SK-N-SH (cell line): Measurements from ENCODE around the gene ATP8B3. TPM values are rescaled to one million over a fixed set of nuclear protein-coding genes. Genes with fewer than 3 reads are reported as not detected.

ENCODE experiments used
- CTCF ChIA-PET: fragments of 300-600, 350-600 bp; formaldehyde crosslinking; extraction: SDS; loops from one replicate; lab custom pipeline; 2021; lab: Yijun Ruan, JAX
- POLR2A ChIA-PET: fragments of 350-600 bp; sonication (Branson Sonifier 250); formaldehyde crosslinking; extraction: SDS; loops from one replicate; lab custom pipeline; 2020; ENCODE audit warnings: antibody characterized with exemption, inconsistent platforms; lab: Yijun Ruan, JAX
- DNase-seq: peaks from one replicate; pipeline ENCODE4 v3.0.0; 2012
- H2AFZ ChIP-seq: fragments of 200-600 bp; sonication (generic); 2 replicates; pipeline ENCODE4 v1.8.1; 2016; ENCODE audit warnings: antibody characterized with exemption, mild to moderate bottlenecking, low read depth
- H3F3A ChIP-seq: fragments of 200-600 bp; sonication (generic); replicated peaks from 2 replicates; pipeline ENCODE3; 2016; ENCODE audit warnings: antibody characterized with exemption, mild to moderate bottlenecking; ENCODE audit not compliant: insufficient read depth
- H3K27ac ChIP-seq, 2 experiments: fragments of 200-500 bp in 1 of 2; fragments of 200-600 bp in 1 of 2; sonication (Bioruptor generic) in 1 of 2; sonication (generic), shearing (Covaris generic) in 1 of 2; 2 replicates each; pipeline versions ENCODE4 v1.5.1 to v1.6.1; 2014 to 2016; ENCODE audit warnings: low read depth in 2 of 2, inconsistent platforms in 1 of 2, low read length in 1 of 2, mild to moderate bottlenecking in 1 of 2, mixed read lengths in 1 of 2
- H3K27me3 ChIP-seq: fragments of 200-600 bp; sonication (generic), shearing (Covaris generic); 2 replicates; pipeline ENCODE4 v1.6.1; 2016; ENCODE audit warnings: mixed run types; ENCODE audit not compliant: insufficient read depth
- H3K36me3 ChIP-seq, 2 experiments: fragments of 200-500 bp in 1 of 2; fragments of 200-600 bp in 1 of 2; sonication (Bioruptor generic) in 1 of 2; sonication (generic) in 1 of 2; replicated peaks in 1 of 2; 2 replicates each; pipeline versions ENCODE3 to v1.5.1; 2014 to 2016; ENCODE audit warnings: low read length in 1 of 2, mild to moderate bottlenecking in 1 of 2; ENCODE audit not compliant: insufficient read depth in 2 of 2, control insufficient read depth in 1 of 2
- H3K4me1 ChIP-seq, 2 experiments: fragments of 200-500 bp in 1 of 2; fragments of 200-600 bp in 1 of 2; sonication (Bioruptor generic) in 1 of 2; sonication (generic), shearing (Covaris generic) in 1 of 2; 2 replicates each; pipeline versions ENCODE4 v1.5.1 to v1.6.1; 2014 to 2016; ENCODE audit warnings: low read depth in 1 of 2, low read length in 1 of 2, mixed run types in 1 of 2; ENCODE audit not compliant: insufficient read depth in 2 of 2, control insufficient read depth in 1 of 2
- H3K4me2 ChIP-seq: fragments of 200-600 bp; sonication (generic), shearing (Covaris generic); 2 replicates; pipeline ENCODE4 v1.6.1; 2017; ENCODE audit warnings: mixed run types
- H3K4me3 ChIP-seq, 2 experiments: fragments of 200-500 bp in 1 of 2; fragments of 200-600 bp in 1 of 2; sonication (Bioruptor generic) in 1 of 2; sonication (generic), shearing (Covaris generic) in 1 of 2; 2 replicates each; pipeline versions ENCODE4 v1.5.1 to v1.8.1; 2014 to 2016; ENCODE audit warnings: low read depth in 2 of 2, inconsistent platforms in 1 of 2, low read length in 1 of 2, mild to moderate bottlenecking in 1 of 2, mixed read lengths in 1 of 2, moderate library complexity in 1 of 2
- H3K79me2 ChIP-seq: fragments of 200-600 bp; sonication (generic); 2 replicates; pipeline ENCODE4 v1.8.1; 2017; ENCODE audit warnings: mild to moderate bottlenecking; ENCODE audit not compliant: insufficient read depth
- H3K9ac ChIP-seq: fragments of 200-600 bp; sonication (generic); 2 replicates; pipeline ENCODE4 v1.6.1; 2017; ENCODE audit warnings: mixed run types
- H3K9me2 ChIP-seq: fragments of 200-600 bp; sonication (generic); 2 replicates; pipeline ENCODE4 v1.6.1; 2017; ENCODE audit warnings: mixed run types
- H3K9me3 ChIP-seq: fragments of 200-600 bp; sonication (generic); 2 replicates; pipeline ENCODE4 v1.6.1; 2017; ENCODE audit warnings: mixed run types, mild to moderate bottlenecking, moderate library complexity
- H4K20me1 ChIP-seq: fragments of 200-600 bp; sonication (generic); 2 replicates; pipeline ENCODE4 v1.6.1; 2017; ENCODE audit warnings: mild to moderate bottlenecking, mixed run types; ENCODE audit not compliant: insufficient read depth
- CHD2 ChIP-seq: fragments of 150-350 bp; IDR thresholded peaks from 2 replicates; pipeline ENCODE4 v1.6.1; 2018; ENCODE audit warnings: low read length; ENCODE audit not compliant: partially characterized antibody
- EP300 ChIP-seq, 2 experiments: IDR thresholded peaks; 2 replicates each; pipeline versions ENCODE4 v1.4.0 to v1.6.1; 2012; ENCODE audit warnings: borderline replicate concordance in 1 of 2, low read depth in 1 of 2, low read length in 1 of 2
- EZH2phosphoT487 ChIP-seq: fragments of 200-600 bp; sonication (generic); IDR thresholded peaks from 2 replicates; pipeline ENCODE4 v1.6.1; 2017; ENCODE audit warnings: low read depth, mixed run types, mild to moderate bottlenecking, antibody characterized with exemption, moderate library complexity, borderline replicate concordance
- FOXJ3 ChIP-seq: sonication (generic); formaldehyde crosslinking; IDR thresholded peaks from 2 replicates; pipeline ENCODE4 v1.5.1; 2020; ENCODE audit warnings: mild to moderate bottlenecking, missing genetic modification reagents
- GABPA ChIP-seq: IDR thresholded peaks from 2 replicates; pipeline ENCODE4 v1.4.0; 2012; ENCODE audit warnings: low read depth, mild to moderate bottlenecking
- MEF2A ChIP-seq: IDR thresholded peaks from 2 replicates; pipeline ENCODE4 v1.4.0; 2012; ENCODE audit warnings: low read depth, borderline replicate concordance
- MXI1 ChIP-seq: IDR thresholded peaks from 2 replicates; pipeline ENCODE4 v1.6.1; 2012; ENCODE audit warnings: mild to moderate bottlenecking, low read depth, low read length, improper control_type of control experiment
- NFIC ChIP-seq: IDR thresholded peaks from 2 replicates; pipeline ENCODE4 v1.4.0; 2012; ENCODE audit warnings: borderline replicate concordance
- RAD21 ChIP-seq: IDR thresholded peaks from 2 replicates; pipeline ENCODE4 v1.6.1; 2012; ENCODE audit warnings: mild to moderate bottlenecking, low read length
- RCOR1 ChIP-seq: fragments of 150-350 bp; IDR thresholded peaks from 2 replicates; pipeline ENCODE4 v1.6.1; 2017; ENCODE audit warnings: antibody characterized with exemption, low read length
- RFX5 ChIP-seq: IDR thresholded peaks from 2 replicates; pipeline ENCODE4 v1.6.1; 2012; ENCODE audit warnings: mild to moderate bottlenecking, improper control_type of control experiment, low read length
- RXRA ChIP-seq: IDR thresholded peaks from 2 replicates; pipeline ENCODE4 v1.4.0; 2012; ENCODE audit warnings: low read depth, mild to moderate bottlenecking, borderline replicate concordance
- SIN3A ChIP-seq: IDR thresholded peaks from 2 replicates; pipeline ENCODE4 v1.6.1; 2012; ENCODE audit warnings: low read depth, mild to moderate bottlenecking, low read length, moderate library complexity, borderline replicate concordance
- SMC3 ChIP-seq: IDR thresholded peaks from 2 replicates; pipeline ENCODE4 v1.6.1; 2012; ENCODE audit warnings: low read depth, low read length, improper control_type of control experiment
- TAF1 ChIP-seq: IDR thresholded peaks from 2 replicates; pipeline ENCODE4 v1.6.1; 2012; ENCODE audit warnings: low read depth, mild to moderate bottlenecking, low read length, moderate library complexity, borderline replicate concordance
- TEAD4 ChIP-seq: IDR thresholded peaks from 2 replicates; pipeline ENCODE4 v1.4.0; 2012; ENCODE audit warnings: mild to moderate bottlenecking, borderline replicate concordance; ENCODE audit not compliant: insufficient read depth
- YY1 ChIP-seq: IDR thresholded peaks from 2 replicates; pipeline ENCODE4 v1.4.0; 2012; ENCODE audit warnings: low read depth, mild to moderate bottlenecking
- WGBS: methylation state at CpG from one replicate; pipeline ENCODE4 v1.1.6; 2017; ENCODE audit warnings: low lambda C conversion rate; 5-methylcytosine and 5-hydroxymethylcytosine counted together
- polyA plus RNA-seq, 3 experiments: library from polyadenylated mRNA; depleted of rRNA; stranded (reverse); fragments of >200 nt; gene quantifications; 2 replicates each; pipeline ENCODE4 v1.2.3, GENCODE V29; 2012
- TF ChIP-seq, protein P1 (sequence below): IDR thresholded peaks from 2 replicates; pipeline ENCODE4 v1.4.0; 2012; ENCODE audit warnings: low read depth, borderline replicate concordance
- TF ChIP-seq, protein P2 (sequence below): fragments of 150-350 bp; IDR thresholded peaks from 2 replicates; pipeline ENCODE4 v1.6.1; 2017; ENCODE audit warnings: antibody characterized with exemption, low read length, low read depth, borderline replicate concordance
- TF ChIP-seq, protein P3 (sequence below): IDR thresholded peaks from 2 replicates; pipeline ENCODE4 v1.4.0; 2012; ENCODE audit warnings: low read depth, borderline replicate concordance

The ATP8B3 gene
- polyA plus RNA-seq, 1 of the 3 experiments (the other 2 are of a cell fraction): 8.0 TPM

DNA sequence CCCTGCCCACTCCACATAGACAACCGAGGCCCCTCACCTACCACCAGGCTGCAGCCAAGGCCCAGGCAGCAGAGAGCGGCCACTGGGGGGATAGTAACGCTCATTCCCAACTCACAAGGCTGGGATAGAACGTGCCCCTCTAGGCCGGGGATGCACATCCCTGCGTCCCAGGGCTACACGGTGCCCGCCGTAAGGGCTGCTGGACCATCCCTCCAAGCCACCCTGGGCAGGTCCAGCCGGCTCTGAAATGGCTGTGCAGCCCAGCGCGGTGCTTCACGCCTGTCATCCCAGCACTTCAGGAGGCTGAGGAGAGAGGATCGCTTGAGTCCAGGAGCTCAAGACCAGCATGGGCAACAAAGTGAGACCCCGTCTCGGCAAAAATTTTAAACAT, 33.0 kb upstream of the ATP8B3 start:
- Histone ChIP-seq H3K4me1 (peaks cover 7 to 18% of the 10 kb centered on the region in 2 experiments; a peak in 1 of 4 replicates), H4K20me1 (peaks cover 87% of the 10 kb centered on the region), H2AFZ (no peak overlapping the region), H3K27ac (no peak overlapping the region), H3F3A (peaks cover 15% of the 10 kb centered on the region), H3K4me3 (no peak overlapping the region), H3K9me2 (no peaks in the 10 kb centered on the region), H3K4me2 (no peak overlapping the region), H3K9ac (no peak overlapping the region), H3K9me3 (no peaks in the 10 kb centered on the region), H3K79me2 (peaks cover 85% of the 10 kb centered on the region), H3K27me3 (no peaks in the 10 kb centered on the region), H3K36me3 (peaks cover 6 to 7% of the 10 kb centered on the region in 2 experiments)
- TF ChIP-seq MEF2A (no peak), RAD21 (no peak), SMC3 (no peak), RFX5 (no peak), CHD2 (no peak), FOXJ3 (CRISPR knock-in tag) (no peak), MXI1 (no peak), EP300 (IDR thresholded peaks at IDR 0.05; ENCODE audit: borderline replicate concordance in 1 of 2, low read depth in 1 of 2, low read length in 1 of 2) (no peak), SIN3A (no peak), TAF1 (no peak), YY1 (no peak), GABPA (no peak), NFIC (no peak)
- TF ChIP-seq, protein P1, sequence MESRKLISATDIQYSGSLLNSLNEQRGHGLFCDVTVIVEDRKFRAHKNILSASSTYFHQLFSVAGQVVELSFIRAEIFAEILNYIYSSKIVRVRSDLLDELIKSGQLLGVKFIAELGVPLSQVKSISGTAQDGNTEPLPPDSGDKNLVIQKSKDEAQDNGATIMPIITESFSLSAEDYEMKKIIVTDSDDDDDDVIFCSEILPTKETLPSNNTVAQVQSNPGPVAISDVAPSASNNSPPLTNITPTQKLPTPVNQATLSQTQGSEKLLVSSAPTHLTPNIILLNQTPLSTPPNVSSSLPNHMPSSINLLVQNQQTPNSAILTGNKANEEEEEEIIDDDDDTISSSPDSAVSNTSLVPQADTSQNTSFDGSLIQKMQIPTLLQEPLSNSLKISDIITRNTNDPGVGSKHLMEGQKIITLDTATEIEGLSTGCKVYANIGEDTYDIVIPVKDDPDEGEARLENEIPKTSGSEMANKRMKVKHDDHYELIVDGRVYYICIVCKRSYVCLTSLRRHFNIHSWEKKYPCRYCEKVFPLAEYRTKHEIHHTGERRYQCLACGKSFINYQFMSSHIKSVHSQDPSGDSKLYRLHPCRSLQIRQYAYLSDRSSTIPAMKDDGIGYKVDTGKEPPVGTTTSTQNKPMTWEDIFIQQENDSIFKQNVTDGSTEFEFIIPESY: no peak
- TF ChIP-seq, protein P2, sequence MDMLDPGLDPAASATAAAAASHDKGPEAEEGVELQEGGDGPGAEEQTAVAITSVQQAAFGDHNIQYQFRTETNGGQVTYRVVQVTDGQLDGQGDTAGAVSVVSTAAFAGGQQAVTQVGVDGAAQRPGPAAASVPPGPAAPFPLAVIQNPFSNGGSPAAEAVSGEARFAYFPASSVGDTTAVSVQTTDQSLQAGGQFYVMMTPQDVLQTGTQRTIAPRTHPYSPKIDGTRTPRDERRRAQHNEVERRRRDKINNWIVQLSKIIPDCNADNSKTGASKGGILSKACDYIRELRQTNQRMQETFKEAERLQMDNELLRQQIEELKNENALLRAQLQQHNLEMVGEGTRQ: no peak
- WGBS: 100% methylated on average over 5 of the region's 16 CpGs
- POLR2A ChIA-PET: no interaction called here
- CTCF ChIA-PET: interaction anchor here (0.6 to 15.0 kb wide), 4 partner anchors 8 to 19 kb away, joined by 3 to 188 read pairs (median 22); no protein-coding TSS in a partner anchor
- DNase-seq: no peak

DNA sequence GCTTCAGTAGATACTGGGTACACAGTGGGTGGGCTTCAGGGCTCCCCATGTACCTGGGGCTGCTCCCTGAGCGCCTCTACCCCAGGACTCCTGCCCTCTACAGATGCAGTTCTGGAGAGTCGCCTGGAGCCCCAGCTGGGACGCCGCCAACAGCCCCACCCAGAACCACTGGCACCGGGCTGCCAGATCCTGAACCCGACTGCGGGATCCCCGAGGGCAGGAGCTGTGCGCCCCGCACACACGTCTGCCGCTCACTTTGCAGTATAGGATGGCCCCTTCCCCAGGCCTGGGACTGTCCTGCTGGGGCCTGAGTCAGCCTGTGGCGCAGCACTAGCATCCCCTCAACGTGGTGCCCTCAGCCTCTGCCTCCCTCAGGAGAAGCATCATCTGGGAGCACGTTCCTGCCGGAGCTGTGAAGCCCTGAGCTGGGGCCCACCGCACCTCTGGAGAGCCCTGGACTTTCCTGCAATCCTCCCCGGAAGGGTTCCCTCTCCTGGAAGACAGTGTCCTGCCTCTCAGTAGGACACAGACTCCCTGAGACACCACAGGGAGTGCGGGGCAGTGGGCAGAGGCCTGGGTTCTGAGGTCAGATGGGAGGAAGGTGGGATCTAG, 32.5 kb upstream of the ATP8B3 start:
- no peak overlapping the region for H3K27ac ChIP-seq
- 95% methylated on average over 4 of the region's 19 CpGs for WGBS
- H2AFZ ChIP-seq: no peak overlapping the region
- H3K36me3 ChIP-seq: peaks cover 5 to 7% of the 10 kb centered on the region in 2 experiments
- H3K9me2 ChIP-seq: no peaks in the 10 kb centered on the region
- ChIA-PET CTCF (interaction anchor here (0.6 to 15.0 kb wide), 3 partner anchors 7 to 17 kb away, joined by 3 to 188 read pairs (median 42); no protein-coding TSS in a partner anchor), POLR2A (no interaction called here)
- H3K4me2 ChIP-seq: no peak overlapping the region
- H3F3A ChIP-seq: peaks cover 10% of the 10 kb centered on the region
- H3K9ac ChIP-seq: no peak overlapping the region
- H3K27me3 ChIP-seq: no peaks in the 10 kb centered on the region
- peaks cover 7 to 18% of the 10 kb centered on the region in 2 experiments; a peak in 1 of 4 replicates for H3K4me1 ChIP-seq
- peaks cover 90% of the 10 kb centered on the region for H3K79me2 ChIP-seq
- DNase-seq: no peak
- peaks cover 87% of the 10 kb centered on the region for H4K20me1 ChIP-seq
- no peaks in the 10 kb centered on the region for H3K9me3 ChIP-seq
- TF ChIP-seq TEAD4: no peak
- TF ChIP-seq FOXJ3 (CRISPR knock-in tag): no peak
- TF ChIP-seq EZH2phosphoT487: no peak
- no peak for TF ChIP-seq RXRA
- TF ChIP-seq NFIC: no peak
- no peak for TF ChIP-seq CHD2
- TF ChIP-seq, protein P2: no peak
- TF ChIP-seq, protein P3, sequence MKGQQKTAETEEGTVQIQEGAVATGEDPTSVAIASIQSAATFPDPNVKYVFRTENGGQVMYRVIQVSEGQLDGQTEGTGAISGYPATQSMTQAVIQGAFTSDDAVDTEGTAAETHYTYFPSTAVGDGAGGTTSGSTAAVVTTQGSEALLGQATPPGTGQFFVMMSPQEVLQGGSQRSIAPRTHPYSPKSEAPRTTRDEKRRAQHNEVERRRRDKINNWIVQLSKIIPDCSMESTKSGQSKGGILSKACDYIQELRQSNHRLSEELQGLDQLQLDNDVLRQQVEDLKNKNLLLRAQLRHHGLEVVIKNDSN: no peak
- no peak for TF ChIP-seq RAD21
- no peak for TF ChIP-seq RCOR1
- no peak for TF ChIP-seq MXI1
- H3K4me3 ChIP-seq: no peak overlapping the region
